Measurements from ENCODE around the gene ENO1. TPM values are rescaled to one million over a fixed set of nuclear protein-coding genes. Genes with fewer than 3 reads are reported as not detected.

The ENO1 gene
- total and polyA plus RNA-seq, 9 of the 15 experiments (the other 6 are each of a cell fraction or from before 2014, with no cell fraction given), result 2,249 to 7,472 (median 2,868) TPM

DNA sequence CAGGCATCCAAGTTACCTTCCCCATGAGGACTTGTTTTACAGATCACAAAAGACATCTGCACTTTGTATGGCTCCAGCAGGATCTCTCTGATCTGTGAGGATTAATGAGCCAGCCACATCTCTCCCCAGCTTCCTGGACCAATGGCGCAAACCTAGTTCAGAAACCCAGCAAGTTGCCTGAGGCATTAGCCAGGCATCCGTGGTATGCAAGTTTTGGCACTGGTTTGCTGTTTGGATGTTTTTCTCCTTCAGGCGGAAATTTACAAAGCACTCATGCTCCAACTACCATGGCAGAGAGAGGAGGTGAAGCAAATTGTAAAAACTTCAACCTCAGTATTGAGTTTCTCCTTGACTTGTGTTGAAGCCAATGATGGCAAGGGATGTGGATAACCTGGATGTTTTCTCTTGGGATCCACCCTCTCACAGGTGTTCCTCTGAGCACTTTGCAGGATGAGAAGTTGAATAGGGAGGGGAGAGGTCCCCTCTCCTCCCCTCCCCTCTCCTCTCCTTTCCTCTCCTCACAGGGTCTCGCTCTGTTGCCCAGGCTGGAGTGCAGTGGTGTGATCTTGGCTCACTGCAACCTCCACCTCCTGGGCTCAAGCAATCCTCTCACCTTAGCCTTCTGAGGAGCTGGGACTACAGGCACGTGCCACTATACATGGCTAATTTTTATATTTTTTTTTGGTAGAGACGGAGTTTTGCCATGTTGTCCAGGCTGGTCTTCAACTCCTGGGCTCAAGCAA, 25.6 kb upstream of the ENO1 start:
- no peak overlapping the region for H2AFZ ChIP-seq (ENCODE audit: low read depth, low read length)
- 36% methylated on average over 5 of the region's 6 CpGs for WGBS (ENCODE audit: insufficient coverage, low coverage, missing lambda C conversion rate)
- 0 out of 2 replicates have a peak, but pooled peaks cover under 1% of the 10 kb centered on the region for H3K9me3 ChIP-seq (replicated peaks; ENCODE audit: control insufficient read depth, insufficient read depth, low read depth, low read length)
- no peak overlapping the region for H3K4me2 ChIP-seq (ENCODE audit: insufficient read depth, low read length)
- H3K9me1 ChIP-seq (ENCODE audit: control insufficient read depth, insufficient read depth, low read length), result no peaks in the 10 kb centered on the region
- no peak for FAIRE-seq
- no peaks in the 10 kb centered on the region for H3K79me2 ChIP-seq (ENCODE audit: control insufficient read depth, insufficient read depth, low read length)
- ChIA-PET POLR2A (interaction anchor here (0.6 to 1.0 kb wide), 3 partner anchors 34 to 46 kb away, joined by 3 read pairs; no protein-coding TSS in a partner anchor), CTCF (ENCODE audit: low intra/inter-chr PET ratio) (interaction anchor here (0.6 kb wide), 1 partner anchor 33 kb away, joined by 3 read pairs; no protein-coding TSS in a partner anchor)
- no peaks in the 10 kb centered on the region for H3K36me3 ChIP-seq (ENCODE audit: control insufficient read depth, insufficient read depth, low read length)
- intact Hi-C loops (cut with micrococcal nuclease) (loop anchor here (10.0 kb wide), 1 partner anchor 49 kb away; no protein-coding TSS in a partner anchor), in situ Hi-C loops (cut with MboI) (no loop called here)
- no peak overlapping the region for H3K9ac ChIP-seq (ENCODE audit: insufficient read depth in 1 of 2, low read depth in 2 of 2, low read length in 2 of 2)
- H3K27me3 ChIP-seq (ENCODE audit: control insufficient read depth in 2 of 2, insufficient read depth in 2 of 2, low read length in 2 of 2), result no peaks in the 10 kb centered on the region
- no peak for ATAC-seq
- H3K4me1 ChIP-seq (replicated peaks in 1 of 2; ENCODE audit: control insufficient read depth in 2 of 2, insufficient read depth in 2 of 2, low read length in 2 of 2), result peaks cover 9 to 15% of the 10 kb centered on the region in 2 experiments
- BruUV-seq (replicated peaks), result no TSS peak
- no peak for DNase-seq (ENCODE audit: extremely low read depth in 1 of 4, low spot score in 3 of 4)
- H3K27ac ChIP-seq (ENCODE audit: extremely low read depth, low read depth, low read length), result no peak overlapping the region
- no peak overlapping the region for H3K4me3 ChIP-seq
- no peaks in the 10 kb centered on the region for H4K20me1 ChIP-seq (replicated peaks; ENCODE audit: control insufficient read depth, insufficient read depth, low read length)
- TF ChIP-seq RCOR1 (IDR thresholded peaks at IDR 0.05; ENCODE audit: borderline replicate concordance in 1 of 2, low read depth in 2 of 2, low read length in 2 of 2) (no peak), POLR2H (tag; IDR thresholded peaks at IDR 0.05; ENCODE audit: low read depth) (no peak), ETS2 (tag; IDR thresholded peaks at IDR 0.05; ENCODE audit: borderline replicate concordance, poor library complexity, severe bottlenecking) (no peak), ZNF121 (CRISPR knock-in tag; conservative IDR thresholded peaks at IDR 0.05) (peak; percentile 24; the same call in 1 of the 2 replicates), EZH2 (IDR thresholded peaks at IDR 0.05; ENCODE audit: borderline replicate concordance, low read depth, low read length) (no peak), ZNF668 (CRISPR knock-in tag; IDR thresholded peaks at IDR 0.05) (no peak), MAFG (tag; conservative IDR thresholded peaks at IDR 0.05) (no peak)
- TF ChIP-seq, protein P1, sequence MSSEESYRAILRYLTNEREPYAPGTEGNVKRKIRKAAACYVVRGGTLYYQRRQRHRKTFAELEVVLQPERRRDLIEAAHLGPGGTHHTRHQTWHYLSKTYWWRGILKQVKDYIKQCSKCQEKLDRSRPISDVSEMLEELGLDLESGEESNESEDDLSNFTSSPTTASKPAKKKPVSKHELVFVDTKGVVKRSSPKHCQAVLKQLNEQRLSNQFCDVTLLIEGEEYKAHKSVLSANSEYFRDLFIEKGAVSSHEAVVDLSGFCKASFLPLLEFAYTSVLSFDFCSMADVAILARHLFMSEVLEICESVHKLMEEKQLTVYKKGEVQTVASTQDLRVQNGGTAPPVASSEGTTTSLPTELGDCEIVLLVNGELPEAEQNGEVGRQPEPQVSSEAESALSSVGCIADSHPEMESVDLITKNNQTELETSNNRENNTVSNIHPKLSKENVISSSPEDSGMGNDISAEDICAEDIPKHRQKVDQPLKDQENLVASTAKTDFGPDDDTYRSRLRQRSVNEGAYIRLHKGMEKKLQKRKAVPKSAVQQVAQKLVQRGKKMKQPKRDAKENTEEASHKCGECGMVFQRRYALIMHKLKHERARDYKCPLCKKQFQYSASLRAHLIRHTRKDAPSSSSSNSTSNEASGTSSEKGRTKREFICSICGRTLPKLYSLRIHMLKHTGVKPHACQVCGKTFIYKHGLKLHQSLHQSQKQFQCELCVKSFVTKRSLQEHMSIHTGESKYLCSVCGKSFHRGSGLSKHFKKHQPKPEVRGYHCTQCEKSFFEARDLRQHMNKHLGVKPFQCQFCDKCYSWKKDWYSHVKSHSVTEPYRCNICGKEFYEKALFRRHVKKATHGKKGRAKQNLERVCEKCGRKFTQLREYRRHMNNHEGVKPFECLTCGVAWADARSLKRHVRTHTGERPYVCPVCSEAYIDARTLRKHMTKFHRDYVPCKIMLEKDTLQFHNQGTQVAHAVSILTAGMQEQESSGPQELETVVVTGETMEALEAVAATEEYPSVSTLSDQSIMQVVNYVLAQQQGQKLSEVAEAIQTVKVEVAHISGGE (CRISPR knock-in tag; IDR thresholded peaks at IDR 0.05), result no peak
- TF ChIP-seq, protein P2, sequence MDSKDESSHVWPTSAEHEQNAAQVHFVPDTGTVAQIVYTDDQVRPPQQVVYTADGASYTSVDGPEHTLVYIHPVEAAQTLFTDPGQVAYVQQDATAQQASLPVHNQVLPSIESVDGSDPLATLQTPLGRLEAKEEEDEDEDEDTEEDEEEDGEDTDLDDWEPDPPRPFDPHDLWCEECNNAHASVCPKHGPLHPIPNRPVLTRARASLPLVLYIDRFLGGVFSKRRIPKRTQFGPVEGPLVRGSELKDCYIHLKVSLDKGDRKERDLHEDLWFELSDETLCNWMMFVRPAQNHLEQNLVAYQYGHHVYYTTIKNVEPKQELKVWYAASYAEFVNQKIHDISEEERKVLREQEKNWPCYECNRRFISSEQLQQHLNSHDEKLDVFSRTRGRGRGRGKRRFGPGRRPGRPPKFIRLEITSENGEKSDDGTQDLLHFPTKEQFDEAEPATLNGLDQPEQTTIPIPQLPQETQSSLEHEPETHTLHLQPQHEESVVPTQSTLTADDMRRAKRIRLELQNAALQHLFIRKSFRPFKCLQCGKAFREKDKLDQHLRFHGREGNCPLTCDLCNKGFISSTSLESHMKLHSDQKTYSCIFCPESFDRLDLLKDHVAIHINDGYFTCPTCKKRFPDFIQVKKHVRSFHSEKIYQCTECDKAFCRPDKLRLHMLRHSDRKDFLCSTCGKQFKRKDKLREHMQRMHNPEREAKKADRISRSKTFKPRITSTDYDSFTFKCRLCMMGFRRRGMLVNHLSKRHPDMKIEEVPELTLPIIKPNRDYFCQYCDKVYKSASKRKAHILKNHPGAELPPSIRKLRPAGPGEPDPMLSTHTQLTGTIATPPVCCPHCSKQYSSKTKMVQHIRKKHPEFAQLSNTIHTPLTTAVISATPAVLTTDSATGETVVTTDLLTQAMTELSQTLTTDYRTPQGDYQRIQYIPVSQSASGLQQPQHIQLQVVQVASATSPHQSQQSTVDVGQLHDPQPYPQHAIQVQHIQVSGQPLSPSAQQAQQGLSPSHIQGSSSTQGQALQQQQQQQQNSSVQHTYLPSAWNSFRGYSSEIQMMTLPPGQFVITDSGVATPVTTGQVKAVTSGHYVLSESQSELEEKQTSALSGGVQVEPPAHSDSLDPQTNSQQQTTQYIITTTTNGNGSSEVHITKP (IDR thresholded peaks at IDR 0.05; ENCODE audit: partially characterized antibody), result peak; percentile 6
